HUES6 (cell line): Measurements from ENCODE around the gene SLC27A3.

Experiments used
- H3K27ac ChIP-seq: 2 replicates; pipeline ENCODE4 v1.7.0; 2013; ENCODE audit warnings: low read depth, mild to moderate bottlenecking, low read length, inconsistent platforms
- H3K27me3 ChIP-seq: 2 replicates; pipeline ENCODE4 v1.6.1; 2013; ENCODE audit warnings: low read length; ENCODE audit not compliant: control insufficient read depth, insufficient read depth
- H3K36me3 ChIP-seq: 2 replicates; pipeline ENCODE4 v1.6.1; 2013; ENCODE audit warnings: low read length; ENCODE audit not compliant: control insufficient read depth, insufficient read depth
- H3K4me1 ChIP-seq: 2 replicates; pipeline ENCODE4 v1.6.1; 2013; ENCODE audit warnings: low read length; ENCODE audit not compliant: control insufficient read depth, insufficient read depth
- H3K4me3 ChIP-seq: 2 replicates; pipeline ENCODE4 v1.5.1; 2013; ENCODE audit warnings: low read depth, low read length
- H3K9ac ChIP-seq: one replicate; pipeline ENCODE4 v1.6.1; 2013; ENCODE audit warnings: mild to moderate bottlenecking, low read length
- H3K9me3 ChIP-seq: 2 replicates; pipeline ENCODE4 v1.6.1; 2013; ENCODE audit warnings: low read depth, low read length; ENCODE audit not compliant: control insufficient read depth, insufficient read depth

SLC27A3 gene

DNA sequence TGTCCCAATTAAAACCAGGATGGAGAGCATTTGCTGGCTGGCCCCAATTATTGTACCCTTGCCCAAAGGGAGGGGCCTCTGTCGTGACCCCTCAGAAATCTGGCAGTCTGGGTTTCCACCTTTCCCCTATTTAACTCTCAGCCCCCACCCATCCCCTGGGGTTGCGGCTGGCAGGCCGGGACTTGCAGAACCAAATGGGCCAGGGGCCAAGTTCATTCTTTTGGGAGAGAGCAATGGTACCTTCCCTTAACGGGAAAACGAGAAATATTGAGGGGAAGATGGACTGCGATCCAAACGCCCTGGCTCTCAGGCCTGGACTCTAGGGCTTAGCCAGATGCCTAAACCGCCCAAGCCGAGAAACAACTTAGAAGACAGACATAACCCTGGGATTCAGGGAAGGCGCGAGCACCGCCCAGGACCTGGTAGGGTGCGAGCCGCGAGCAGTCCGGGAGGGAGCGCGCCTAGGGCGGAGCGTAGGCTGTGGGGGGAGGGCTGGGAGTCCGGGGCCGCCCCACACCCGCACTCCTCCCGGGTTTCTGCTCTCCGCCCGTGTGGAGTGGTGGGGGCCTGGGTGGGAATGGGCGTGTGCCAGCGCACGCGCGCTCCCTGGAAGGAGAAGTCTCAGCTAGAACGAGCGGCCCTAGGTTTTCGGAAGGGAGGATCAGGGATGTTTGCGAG, at the start of gene SLC27A3:
TSS of gene SLC27A3 (plus strand) at position 628 of the 678 bp plus-strand sequence. CDS start 91 bp downstream, outside the sequence.
- Histone ChIP-seq H3K9me3 (no peaks in the 10 kb centered on the region), H3K27ac (peak within 1 kb of the TSS; percentile 76), H3K4me3 (peak within 1 kb of the TSS; percentile 94), H3K27me3 (no peaks in the 10 kb centered on the region), H3K36me3 (peaks cover 39% of the 10 kb centered on the region), H3K4me1 (peaks cover 18% of the 10 kb centered on the region), H3K9ac (peak within 1 kb of the TSS; percentile 91)

DNA sequence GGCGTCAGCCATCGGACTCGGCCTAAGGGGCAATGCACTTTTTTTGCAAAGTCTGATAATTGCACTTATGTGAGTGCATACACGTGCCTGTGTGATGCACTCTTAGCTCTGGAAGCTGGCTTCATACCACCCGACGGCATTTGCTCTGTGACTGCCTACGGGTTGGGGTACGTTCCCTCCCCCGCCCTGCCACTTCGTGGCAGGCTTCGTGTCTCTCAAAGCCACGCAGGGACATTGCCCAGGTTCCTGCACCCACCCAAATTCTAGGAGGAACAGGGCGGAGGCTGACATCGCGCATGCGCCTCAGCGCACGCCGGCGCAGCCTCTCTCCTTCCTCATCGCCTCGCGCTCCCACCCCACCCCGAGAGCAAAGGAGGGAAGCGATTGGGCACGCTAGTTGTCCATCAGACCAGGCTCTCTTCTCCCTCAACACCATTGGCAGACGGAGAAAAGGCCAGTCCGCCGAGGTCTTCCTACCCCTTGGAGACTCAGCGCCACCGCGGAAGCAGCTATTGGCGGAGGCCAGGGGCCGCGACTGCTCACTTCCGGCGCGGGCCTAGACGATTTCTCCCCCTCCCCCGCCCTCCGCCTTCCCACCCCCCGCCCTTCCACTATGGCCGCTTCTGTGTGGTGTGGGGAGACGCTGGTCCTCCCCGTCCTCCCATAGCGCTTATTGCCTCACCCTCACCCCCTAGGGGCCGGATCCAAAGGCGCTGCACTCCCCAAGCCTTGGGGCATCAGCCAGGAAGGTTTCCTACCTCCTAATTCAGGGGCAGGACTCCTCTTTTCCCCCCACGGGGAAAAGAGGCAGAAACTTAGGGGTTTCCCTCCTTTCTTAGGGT, 47.5 kb upstream of the SLC27A3 start, which contains the start of gene INTS3:
TSS of gene INTS3 (plus strand) at position 588 of the 842 bp plus-strand sequence. CDS start 585 bp downstream, outside the sequence.
- Histone ChIP-seq H3K4me1 (peaks cover 11% of the 10 kb centered on the region), H3K27ac (peak within 1 kb of the TSS; percentile 84), H3K9me3 (no peaks in the 10 kb centered on the region), H3K36me3 (0 out of 2 replicates have a peak, but pooled peaks cover 5% of the 10 kb centered on the region), H3K9ac (peak within 1 kb of the TSS; percentile 93), H3K27me3 (no peaks in the 10 kb centered on the region), H3K4me3 (peak within 1 kb of the TSS; percentile 80)

DNA sequence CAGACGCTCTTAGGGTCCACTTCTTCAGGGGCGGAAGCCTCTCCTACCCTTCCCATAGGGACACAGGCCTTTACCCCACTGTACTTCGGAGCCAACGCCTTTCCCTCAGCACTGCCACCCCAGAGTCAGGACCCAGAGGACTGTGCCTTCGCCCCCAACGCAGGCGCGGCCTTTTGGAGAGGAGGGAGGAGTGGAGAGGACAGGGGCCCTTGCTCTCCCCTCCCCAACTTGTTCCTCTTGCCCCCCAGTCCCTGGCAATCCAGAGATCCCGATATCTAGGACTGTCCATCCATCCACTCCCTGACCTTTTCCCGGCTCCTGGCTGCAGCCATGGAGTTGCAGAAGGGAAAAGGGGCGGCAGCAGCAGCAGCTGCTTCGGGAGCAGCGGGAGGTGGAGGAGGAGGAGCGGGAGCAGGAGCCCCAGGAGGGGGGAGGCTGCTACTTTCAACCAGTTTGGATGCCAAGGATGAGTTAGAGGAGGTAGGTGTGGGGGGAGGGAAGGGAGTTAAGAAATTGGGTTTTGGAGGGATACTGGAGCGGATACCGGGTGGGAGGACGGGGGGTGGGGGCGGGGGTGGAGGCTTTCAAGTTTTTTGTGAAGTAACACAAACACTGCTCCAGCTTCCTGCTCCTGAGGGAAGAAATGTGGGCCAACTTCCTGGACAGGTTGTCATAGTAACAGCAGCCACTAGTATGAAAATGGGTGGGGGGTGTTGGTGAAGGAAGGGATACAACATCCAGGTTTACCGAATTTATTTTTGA, 46.7 kb upstream of the SLC27A3 start:
- Histone ChIP-seq H3K9me3 (no peaks in the 10 kb centered on the region), H3K4me1 (peaks cover 11% of the 10 kb centered on the region), H3K27ac (peak overlapping the region; percentile 84), H3K27me3 (no peaks in the 10 kb centered on the region), H3K9ac (peak overlapping the region; percentile 93), H3K4me3 (peak overlapping the region; percentile 80), H3K36me3 (peaks cover 9% of the 10 kb centered on the region; the same call in 1 of the 2 replicates)

GRCh38 chr1:153730468-153730988, 44.7 kb upstream of the SLC27A3 start:
- H3K27me3 ChIP-seq = no peaks in the 10 kb centered on the region
- H3K27ac ChIP-seq = no peak overlapping the region
- no peak overlapping the region for H3K4me3 ChIP-seq
- peaks cover 14% of the 10 kb centered on the region for H3K4me1 ChIP-seq
- H3K9me3 ChIP-seq = no peaks in the 10 kb centered on the region
- H3K9ac ChIP-seq = no peak overlapping the region
- H3K36me3 ChIP-seq = peaks cover 18% of the 10 kb centered on the region

DNA sequence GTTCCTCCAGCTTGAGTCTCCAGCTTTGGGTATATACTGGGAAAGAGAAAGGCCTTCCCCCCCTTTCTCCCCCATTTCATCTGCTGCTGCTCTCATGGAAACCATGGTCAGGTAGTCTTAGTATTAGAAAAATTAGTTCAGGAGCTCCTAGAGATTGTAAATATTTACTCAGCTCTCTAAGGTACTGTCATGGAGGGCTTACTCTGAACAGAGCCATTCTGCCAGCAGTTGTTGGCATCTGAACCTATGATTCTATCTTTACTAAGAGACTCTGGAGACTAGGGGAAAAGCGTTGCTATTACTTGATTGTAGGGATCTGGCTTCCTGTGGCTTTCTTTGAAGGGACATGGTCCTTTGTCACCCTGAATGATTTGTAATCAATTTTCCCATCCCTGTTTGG, 41.2 kb upstream of the SLC27A3 start:
- H3K9ac ChIP-seq = no peak overlapping the region
- no peaks in the 10 kb centered on the region for H3K9me3 ChIP-seq
- H3K4me1 ChIP-seq = peaks cover 12% of the 10 kb centered on the region
- peaks cover 21% of the 10 kb centered on the region for H3K36me3 ChIP-seq
- no peaks in the 10 kb centered on the region for H3K27me3 ChIP-seq
- H3K4me3 ChIP-seq = no peak overlapping the region
- no peak overlapping the region for H3K27ac ChIP-seq

DNA sequence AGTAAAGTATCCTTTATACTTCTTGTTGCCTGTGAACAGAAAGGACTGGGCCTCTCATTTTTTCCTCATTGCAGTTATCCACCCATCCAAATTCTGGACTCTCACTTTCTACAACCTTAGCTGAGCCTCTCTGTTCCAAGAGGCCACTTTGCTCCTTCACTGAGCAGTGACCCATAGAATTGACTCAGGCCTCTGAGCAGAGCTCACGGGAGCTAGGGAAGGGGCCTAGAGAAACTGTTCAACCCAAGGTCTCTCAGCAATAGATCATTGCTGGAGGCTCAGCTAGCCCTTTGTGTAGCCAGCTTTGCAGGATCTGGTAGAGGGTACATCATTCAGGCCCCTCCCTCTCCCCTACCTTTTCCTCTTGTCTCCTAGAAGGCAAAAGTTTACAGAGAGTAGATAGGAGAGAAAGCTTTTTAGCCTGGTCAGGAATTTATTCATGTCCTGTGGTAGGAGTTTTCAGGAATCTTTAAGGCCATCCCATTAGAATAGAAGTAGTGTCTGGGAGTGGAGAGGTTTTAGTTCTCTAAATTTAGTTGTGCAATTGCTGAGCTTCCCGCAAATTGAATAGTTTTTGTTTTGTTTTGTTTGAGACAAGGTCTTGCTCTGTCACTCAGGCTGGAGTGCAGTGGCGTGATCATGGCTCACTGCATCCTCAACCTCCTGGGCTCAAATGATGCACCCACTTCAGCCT, 40.7 kb upstream of the SLC27A3 start:
- Histone ChIP-seq H3K9me3 (no peaks in the 10 kb centered on the region), H3K36me3 (peaks cover 21% of the 10 kb centered on the region), H3K4me3 (no peak overlapping the region), H3K27ac (no peak overlapping the region), H3K9ac (no peak overlapping the region), H3K4me1 (peaks cover 8% of the 10 kb centered on the region), H3K27me3 (no peaks in the 10 kb centered on the region)

- Histone ChIP-seq H3K27me3 (no peaks in the 10 kb centered on the region), H3K36me3 (peaks cover 21% of the 10 kb centered on the region), H3K9me3 (no peaks in the 10 kb centered on the region), H3K9ac (no peak overlapping the region), H3K4me1 (peaks cover 4% of the 10 kb centered on the region), H3K27ac (no peak overlapping the region), H3K4me3 (no peak overlapping the region)
These were observed 40.2 kb upstream of the SLC27A3 start for GRCh38 chr1:153735090-153735420.

GRCh38 chr1:153741986-153742385, 33.2 kb upstream of the SLC27A3 start:
- H3K4me1 ChIP-seq = peaks cover 46% of the 10 kb centered on the region
- H3K27ac ChIP-seq = no peak overlapping the region
- H3K27me3 ChIP-seq = no peaks in the 10 kb centered on the region
- no peak overlapping the region for H3K4me3 ChIP-seq
- peaks cover 54% of the 10 kb centered on the region for H3K36me3 ChIP-seq
- no peak overlapping the region for H3K9ac ChIP-seq
- no peaks in the 10 kb centered on the region for H3K9me3 ChIP-seq

DNA sequence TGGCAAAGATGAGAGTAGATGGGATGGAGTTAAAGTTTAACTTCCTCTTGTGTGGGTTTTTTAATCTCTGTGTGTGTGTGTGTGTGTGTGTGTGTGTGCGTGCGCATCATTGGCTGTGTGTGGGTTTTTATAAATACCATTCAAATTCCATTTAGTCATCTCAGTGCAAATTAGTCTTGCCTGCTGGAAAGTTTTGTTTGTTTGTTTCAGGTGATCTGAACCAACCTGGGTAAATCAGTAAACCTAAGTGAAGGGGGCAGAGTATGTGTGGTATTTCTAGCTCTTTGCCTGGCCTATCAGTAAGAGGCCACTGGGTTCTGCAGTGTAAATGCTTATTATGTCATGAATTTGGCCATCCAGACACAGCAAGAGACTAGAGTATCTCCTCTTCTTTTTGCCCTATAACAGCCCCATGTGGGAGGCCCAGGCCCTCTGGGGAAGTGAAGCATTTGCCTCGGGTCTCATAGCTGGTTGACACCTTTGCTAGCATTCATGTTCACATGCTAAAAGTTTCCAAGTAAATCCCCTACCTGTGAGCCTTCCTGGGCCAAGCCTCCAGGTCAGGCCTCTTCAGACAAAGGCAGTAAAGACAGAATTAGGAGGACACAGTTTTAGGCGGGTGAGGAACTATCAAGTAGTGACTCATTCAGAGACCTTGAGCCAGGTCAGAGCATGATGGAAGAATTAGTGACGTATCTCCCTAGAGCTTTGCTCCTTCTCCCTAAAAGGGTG, 32.6 kb upstream of the SLC27A3 start:
- H3K27ac ChIP-seq = no peak overlapping the region
- H3K9me3 ChIP-seq = no peaks in the 10 kb centered on the region
- no peak overlapping the region for H3K9ac ChIP-seq
- H3K4me1 ChIP-seq = peaks cover 52% of the 10 kb centered on the region
- H3K27me3 ChIP-seq = no peaks in the 10 kb centered on the region
- H3K36me3 ChIP-seq = peaks cover 57% of the 10 kb centered on the region
- no peak overlapping the region for H3K4me3 ChIP-seq

- Histone ChIP-seq H3K36me3 (peaks cover 78% of the 10 kb centered on the region), H3K4me1 (peaks cover 57% of the 10 kb centered on the region), H3K27ac (peak overlapping the region; percentile 82)
These were observed 29.8 kb upstream of the SLC27A3 start for GRCh38 chr1:153745417-153745816.

More at GRCh38 chr1:153745417-153745816, 29.8 kb upstream of the SLC27A3 start:
- Histone ChIP-seq H3K9me3 (no peaks in the 10 kb centered on the region), H3K27me3 (no peaks in the 10 kb centered on the region), H3K9ac (peak overlapping the region; percentile 28), H3K4me3 (peak overlapping the region; percentile 2; the same call in 1 of the 2 replicates)
